Calu3 (cell line): ENCODE results near the gene ATP13A4. TPM values are rescaled to one million over a fixed set of nuclear protein-coding genes. Genes with fewer than 3 reads are reported as not detected.

Experiments
- BruUV-seq: library from RNA; stranded (reverse); fragments of 400-500 nt; replicated peaks from 2 replicates; lab custom pipeline; 2021; lab: Mats Ljungman, UMichigan
- CTCF ChIA-PET: fragments of 300-600 bp; sonication (Branson Sonifier 250); formaldehyde crosslinking; loops from one replicate; lab custom pipeline; 2022; ENCODE audit warnings: antibody characterized with exemption; lab: Charles Lee
- DNase-seq: peaks from one replicate; pipeline ENCODE4 v3.0.0; 2022
- H3K27ac Mint-ChIP-seq: one replicate; pipeline ENCODE4 v1.8.0; 2022; ENCODE audit warnings: mixed read lengths; ENCODE audit not compliant: unreplicated experiment
- H3K27me3 Mint-ChIP-seq: one replicate; pipeline ENCODE4 v1.8.0; 2022; ENCODE audit warnings: mixed read lengths; ENCODE audit not compliant: unreplicated experiment
- H3K36me3 Mint-ChIP-seq: one replicate; pipeline ENCODE4 v1.8.0; 2022; ENCODE audit warnings: mild to moderate bottlenecking, moderate library complexity, mixed read lengths; ENCODE audit not compliant: insufficient read depth, unreplicated experiment
- H3K4me1 Mint-ChIP-seq: one replicate; pipeline ENCODE4 v1.8.0; 2022; ENCODE audit warnings: mild to moderate bottlenecking, low read depth, mixed read lengths; ENCODE audit not compliant: unreplicated experiment
- H3K4me3 Mint-ChIP-seq: one replicate; pipeline ENCODE4 v1.8.0; 2022; ENCODE audit warnings: mild to moderate bottlenecking, low read depth, moderate library complexity, mixed read lengths; ENCODE audit not compliant: unreplicated experiment
- H3K9me3 Mint-ChIP-seq: one replicate; pipeline ENCODE4 v1.8.0; 2022; ENCODE audit warnings: low read depth, mixed read lengths; ENCODE audit not compliant: unreplicated experiment
- intact Hi-C: fragments of 100-400 bp; cut with micrococcal nuclease; formaldehyde crosslinking; loops from one replicate; pipeline ENCODE4 v1.10.0; 2022; ENCODE audit not compliant: unreplicated experiment
- total RNA-seq: library from RNA; stranded (reverse); gene quantifications from 2 replicates; pipeline ENCODE4 v1.2.3, GENCODE V29; 2022
- TF ChIP-seq, protein P1 (sequence below): fragments of 200-600 bp; IDR thresholded peaks from one replicate; pipeline ENCODE4 v1.8.0; 2022; ENCODE audit warnings: antibody characterized with exemption; ENCODE audit not compliant: unreplicated experiment

ATP13A4 gene
- total RNA-seq, 1 experiment from 2014 or later, result 24.6 TPM

DNA sequence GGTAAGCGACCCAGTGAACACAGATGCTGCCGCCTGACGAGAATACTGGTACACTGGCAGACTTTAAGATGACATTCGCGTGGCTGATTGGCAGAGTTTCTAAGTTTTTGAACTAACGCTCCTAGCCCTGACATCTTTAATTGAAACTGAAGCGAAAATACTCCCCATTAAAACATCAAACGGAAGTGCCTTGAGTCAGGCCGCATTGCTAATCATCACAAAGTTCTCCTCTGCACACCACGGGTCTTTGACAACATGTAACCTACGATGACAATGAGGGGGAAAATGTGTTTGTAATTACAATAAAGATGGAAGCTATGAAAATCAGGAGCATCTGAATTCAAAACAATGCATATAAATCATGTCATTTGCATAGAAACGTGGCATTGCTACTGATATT lies 44.5 kb downstream of the ATP13A4 start:
- no peak for DNase-seq
- Mint-ChIP-seq H3K4me3 (no peak overlapping the region), H3K9me3 (no peaks in the 10 kb centered on the region), H3K4me1 (peaks cover 8% of the 10 kb centered on the region), H3K27ac (no peak overlapping the region), H3K36me3 (no peaks in the 10 kb centered on the region), H3K27me3 (no peaks in the 10 kb centered on the region)
- CTCF ChIA-PET, result no interaction called here
- no TSS peak for BruUV-seq
- intact Hi-C loops, result no loop called here
- TF ChIP-seq, protein P1, sequence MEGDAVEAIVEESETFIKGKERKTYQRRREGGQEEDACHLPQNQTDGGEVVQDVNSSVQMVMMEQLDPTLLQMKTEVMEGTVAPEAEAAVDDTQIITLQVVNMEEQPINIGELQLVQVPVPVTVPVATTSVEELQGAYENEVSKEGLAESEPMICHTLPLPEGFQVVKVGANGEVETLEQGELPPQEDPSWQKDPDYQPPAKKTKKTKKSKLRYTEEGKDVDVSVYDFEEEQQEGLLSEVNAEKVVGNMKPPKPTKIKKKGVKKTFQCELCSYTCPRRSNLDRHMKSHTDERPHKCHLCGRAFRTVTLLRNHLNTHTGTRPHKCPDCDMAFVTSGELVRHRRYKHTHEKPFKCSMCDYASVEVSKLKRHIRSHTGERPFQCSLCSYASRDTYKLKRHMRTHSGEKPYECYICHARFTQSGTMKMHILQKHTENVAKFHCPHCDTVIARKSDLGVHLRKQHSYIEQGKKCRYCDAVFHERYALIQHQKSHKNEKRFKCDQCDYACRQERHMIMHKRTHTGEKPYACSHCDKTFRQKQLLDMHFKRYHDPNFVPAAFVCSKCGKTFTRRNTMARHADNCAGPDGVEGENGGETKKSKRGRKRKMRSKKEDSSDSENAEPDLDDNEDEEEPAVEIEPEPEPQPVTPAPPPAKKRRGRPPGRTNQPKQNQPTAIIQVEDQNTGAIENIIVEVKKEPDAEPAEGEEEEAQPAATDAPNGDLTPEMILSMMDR, result no peak

DNA sequence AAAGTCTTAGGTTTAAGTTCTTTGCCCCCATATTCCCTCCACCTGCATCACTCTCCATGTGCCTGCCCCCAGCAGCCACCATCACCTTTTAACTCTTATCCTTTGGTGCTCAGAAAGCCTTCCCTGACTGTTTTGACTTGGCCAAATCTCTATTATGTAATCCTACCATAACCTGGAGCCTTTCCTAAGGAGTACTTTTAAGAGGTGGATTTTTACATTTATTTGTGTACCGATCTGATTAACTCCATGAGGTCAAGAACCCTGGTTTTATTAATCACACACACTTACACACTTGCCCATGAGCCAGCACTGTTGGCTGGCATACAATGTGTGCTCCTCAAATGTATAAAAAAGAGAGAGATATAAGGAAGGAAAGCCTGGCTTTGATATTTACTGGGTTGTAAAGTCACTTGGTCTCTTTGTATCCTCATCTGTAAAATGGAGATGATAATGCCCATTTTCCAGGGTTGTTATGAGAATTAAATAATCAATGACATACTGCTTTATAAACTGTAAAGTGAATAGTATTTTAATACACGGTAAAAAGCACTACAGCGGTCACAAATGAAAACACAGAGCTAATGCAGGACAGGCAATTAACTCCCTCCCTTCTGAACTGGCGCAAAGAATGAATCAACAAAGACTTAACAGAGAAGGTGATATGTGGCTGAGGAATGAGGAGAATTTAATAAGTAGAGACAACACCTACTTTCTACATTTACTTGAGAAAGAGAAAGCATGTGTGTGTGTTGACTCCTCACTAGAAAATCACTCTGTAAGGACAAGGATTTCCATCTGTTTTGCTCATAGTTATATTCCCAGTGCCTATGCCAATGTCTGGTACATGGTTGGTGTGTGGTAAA lies 45.4 kb downstream of the ATP13A4 start:
- no peak overlapping the region for H3K27ac Mint-ChIP-seq
- H3K4me3 Mint-ChIP-seq, result no peak overlapping the region
- H3K4me1 Mint-ChIP-seq, result peaks cover 8% of the 10 kb centered on the region
- H3K36me3 Mint-ChIP-seq, result no peaks in the 10 kb centered on the region
- no peaks in the 10 kb centered on the region for H3K27me3 Mint-ChIP-seq
- CTCF ChIA-PET, result no interaction called here
- no peak for DNase-seq
- intact Hi-C loops, result no loop called here
- no TSS peak for BruUV-seq
- H3K9me3 Mint-ChIP-seq, result no peaks in the 10 kb centered on the region
- TF ChIP-seq, protein P1, result no peak

DNA sequence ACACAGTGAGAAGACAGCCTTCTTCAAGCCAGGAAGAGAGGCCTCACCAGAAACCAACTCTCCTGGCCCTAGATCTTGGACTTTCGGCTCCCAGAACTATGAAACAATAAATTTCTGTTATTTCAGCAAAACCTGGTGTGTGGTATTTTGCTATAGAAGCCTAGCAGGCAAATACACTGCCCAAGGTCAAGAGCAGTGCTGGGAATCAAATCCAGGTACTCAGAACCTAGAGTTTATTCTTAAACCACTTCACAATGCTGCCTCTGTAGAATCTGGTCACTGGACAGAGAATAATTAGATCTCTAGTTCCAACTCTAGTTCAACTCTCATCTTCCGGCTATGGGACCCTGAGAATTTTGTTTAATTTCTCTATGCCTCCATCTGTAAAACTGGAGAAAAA lies 46.6 kb downstream of the ATP13A4 start:
- H3K36me3 Mint-ChIP-seq, result no peaks in the 10 kb centered on the region
- TF ChIP-seq, protein P1, result no peak

DNA sequence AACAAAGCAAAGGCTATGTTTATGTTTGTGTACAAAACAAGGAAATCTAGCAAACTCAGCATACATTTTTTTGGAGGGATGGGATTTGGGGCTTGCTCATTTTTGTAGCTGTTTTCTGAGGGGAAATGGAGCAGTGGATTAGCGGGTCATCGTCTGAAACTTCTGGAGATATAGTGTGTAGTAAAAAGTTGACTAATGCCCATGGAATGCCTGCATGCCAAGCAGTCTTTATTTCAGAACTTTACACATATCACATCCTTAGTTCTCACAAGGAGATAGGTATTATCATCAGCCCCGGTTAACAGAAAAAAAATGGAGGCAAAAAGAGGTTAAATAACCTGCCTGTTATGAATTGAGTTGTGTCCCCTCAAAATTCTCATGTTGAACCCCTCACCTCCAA lies 47.1 kb downstream of the ATP13A4 start:
- H3K9me3 Mint-ChIP-seq, result no peaks in the 10 kb centered on the region
- CTCF ChIA-PET, result no interaction called here
- H3K4me3 Mint-ChIP-seq, result no peak overlapping the region

More for the DNA sequence above, 46.6 kb downstream of the ATP13A4 start:
- no peaks in the 10 kb centered on the region for H3K9me3 Mint-ChIP-seq
- H3K27me3 Mint-ChIP-seq, result no peaks in the 10 kb centered on the region
- DNase-seq, result no peak
- no peak overlapping the region for H3K27ac Mint-ChIP-seq
- CTCF ChIA-PET, result no interaction called here
- H3K4me3 Mint-ChIP-seq, result no peak overlapping the region
- H3K4me1 Mint-ChIP-seq, result peaks cover 8% of the 10 kb centered on the region
- no TSS peak for BruUV-seq
- intact Hi-C loops, result no loop called here

More for the DNA sequence above, 47.1 kb downstream of the ATP13A4 start:
- Mint-ChIP-seq H3K27me3 (no peaks in the 10 kb centered on the region), H3K4me1 (peaks cover 8% of the 10 kb centered on the region), H3K27ac (no peak overlapping the region), H3K36me3 (no peaks in the 10 kb centered on the region)
- TF ChIP-seq, protein P1, result no peak
- no peak for DNase-seq
- intact Hi-C loops, result no loop called here
- no TSS peak for BruUV-seq
